HCT116 (cell line): Measurements from ENCODE around the gene DOK1. TPM values are rescaled to one million over a fixed set of nuclear protein-coding genes. Genes with fewer than 3 reads are reported as not detected.

Experiments used
- ATAC-seq: fragments of 200-7000 bp; cut with Tn5 transposase; 2 replicates; pipeline ENCODE4 v1.9.1; 2020; ENCODE audit warnings: mild to moderate bottlenecking, moderate library complexity
- BruUV-seq: library from RNA; stranded (reverse); fragments of 400-500 nt; replicated peaks from 2 replicates; lab custom pipeline; 2021; lab: Mats Ljungman, UMichigan
- CTCF ChIA-PET: fragments of 300-600 bp; sonication (Branson Sonifier 250); formaldehyde crosslinking; loops from one replicate; lab custom pipeline; 2021; ENCODE audit warnings: antibody characterized with exemption; lab: Charles Lee
- POLR2A ChIA-PET: fragments of 300-600, 350-600 bp; sonication (Branson Sonifier 250); formaldehyde crosslinking; loops from one replicate; lab custom pipeline; 2021; ENCODE audit warnings: antibody characterized with exemption; lab: Charles Lee
- RAD21 ChIA-PET, 2 experiments: fragments of 300-600 bp; sonication (Branson Sonifier 250); formaldehyde crosslinking; loops; one replicate each; lab custom pipeline; 2023; ENCODE audit warnings: low total read pairs in 2 of 2; ENCODE audit not compliant: uncharacterized antibody in 2 of 2, unreplicated experiment in 2 of 2, low non-redundant PET in 1 of 2; lab: Charles Lee
- DNase-seq: peaks from one replicate; pipeline ENCODE4 v3.0.0-alpha.2; 2010; ENCODE audit warnings: low read depth, low spot score
- H2AFZ ChIP-seq: fragments of 200-600 bp; shearing (Covaris generic), sonication (generic); 2 replicates; pipeline ENCODE4 v1.6.1; 2017; ENCODE audit warnings: low read depth, mixed run types, mixed read lengths, antibody characterized with exemption, low read length; ENCODE audit not compliant: poor library complexity, severe bottlenecking
- H3K27ac ChIP-seq: 2 replicates; pipeline ENCODE4 v1.5.1; 2012; ENCODE audit warnings: low read depth, low read length
- H3K27me3 ChIP-seq: fragments of 200-600 bp; sonication (generic); 2 replicates; pipeline ENCODE4 v1.6.1; 2016; ENCODE audit warnings: mixed run types, low read length, mixed read lengths; ENCODE audit not compliant: insufficient read depth
- H3K36me3 ChIP-seq, 2 experiments: fragments of 200-500 bp in 1 of 2; fragments of 200-600 bp in 1 of 2; sonication (Bioruptor generic) in 1 of 2; sonication (generic) in 1 of 2; 2 replicates each; pipeline versions ENCODE4 v1.5.1 to v1.6.1; 2014 to 2016; ENCODE audit warnings: low read length in 2 of 2, inconsistent platforms in 1 of 2, mixed read lengths in 1 of 2, mixed run types in 1 of 2; ENCODE audit not compliant: insufficient read depth in 2 of 2, control insufficient read depth in 1 of 2
- H3K4me1 ChIP-seq, 2 experiments: fragments of 200-600 bp in 1 of 2; sonication (generic) in 1 of 2; 2 replicates each; pipeline versions ENCODE4 v1.5.1 to v1.6.1; 2012 to 2017; ENCODE audit warnings: low read length in 2 of 2, inconsistent platforms in 1 of 2, mild to moderate bottlenecking in 1 of 2, mixed read lengths in 1 of 2, mixed run types in 1 of 2, moderate library complexity in 1 of 2; ENCODE audit not compliant: insufficient read depth in 2 of 2, control insufficient read depth in 1 of 2
- H3K4me2 ChIP-seq: fragments of 200-600 bp; sonication (generic); 2 replicates; pipeline ENCODE4 v1.6.1; 2017; ENCODE audit warnings: mixed run types, low read length, mixed read lengths
- H3K4me3 ChIP-seq, 2 experiments: fragments of 200-600 bp in 1 of 2; sonication (generic) in 1 of 2; replicated peaks in 1 of 2; 2 replicates each; pipeline ENCODE4 v1.5.1; 2011 to 2016; ENCODE audit warnings: low read length in 2 of 2, control low read depth in 1 of 2, low read depth in 1 of 2, mild to moderate bottlenecking in 1 of 2, mixed read lengths in 1 of 2, mixed run types in 1 of 2
- H3K79me2 ChIP-seq: fragments of 200-600 bp; sonication (generic); 2 replicates; pipeline ENCODE4 v1.6.1; 2017; ENCODE audit warnings: mild to moderate bottlenecking, mixed run types, low read length, moderate library complexity, mixed read lengths; ENCODE audit not compliant: insufficient read depth
- H3K9ac ChIP-seq: fragments of 200-600 bp; sonication (generic); 2 replicates; pipeline ENCODE4 v1.6.1; 2016; ENCODE audit warnings: low read length, mixed read lengths
- H3K9me2 ChIP-seq: fragments of 200-600 bp; sonication (generic), shearing (Covaris generic); 2 replicates; pipeline ENCODE4 v1.6.1; 2017; ENCODE audit warnings: mixed run types, mild to moderate bottlenecking, moderate library complexity; ENCODE audit not compliant: insufficient read depth
- H3K9me3 ChIP-seq, 2 experiments: fragments of 200-500 bp in 1 of 2; fragments of 200-600 bp in 1 of 2; sonication (Bioruptor generic) in 1 of 2; sonication (generic) in 1 of 2; 2 replicates each; pipeline ENCODE4 v1.6.1; 2014 to 2017; ENCODE audit warnings: low read length in 2 of 2, mixed read lengths in 2 of 2, inconsistent platforms in 1 of 2, low read depth in 1 of 2, mild to moderate bottlenecking in 1 of 2, mixed run types in 1 of 2, moderate library complexity in 1 of 2; ENCODE audit not compliant: control insufficient read depth in 1 of 2, insufficient read depth in 1 of 2
- H4K20me1 ChIP-seq: fragments of 200-600 bp; sonication (generic), shearing (Covaris generic); 2 replicates; pipeline ENCODE4 v1.6.1; 2017; ENCODE audit warnings: mixed run types, mild to moderate bottlenecking, moderate library complexity; ENCODE audit not compliant: insufficient read depth
- EGR1 ChIP-seq: IDR thresholded peaks from 2 replicates; pipeline ENCODE4 v1.6.1; 2012; ENCODE audit warnings: low read depth
- ELF1 ChIP-seq: IDR thresholded peaks from 2 replicates; pipeline ENCODE4 v1.6.1; 2012; ENCODE audit warnings: low read depth, borderline replicate concordance
- EZH2 ChIP-seq: fragments of 200-600 bp; sonication (generic); IDR thresholded peaks from 2 replicates; pipeline ENCODE4 v1.6.1; 2017; ENCODE audit warnings: antibody characterized with exemption, mixed run types
- FOSL1 ChIP-seq: IDR thresholded peaks from 2 replicates; pipeline ENCODE4 v1.6.1; 2012; ENCODE audit warnings: low read depth
- POLR2A ChIP-seq: IDR thresholded peaks from 2 replicates; pipeline ENCODE4 v1.7.0; 2011; ENCODE audit warnings: borderline replicate concordance; ENCODE audit not compliant: insufficient read depth, insufficient read length; ENCODE audit errors: extremely low read depth
- POLR2AphosphoS5 ChIP-seq: IDR thresholded peaks from 2 replicates; pipeline ENCODE4 v1.6.1; 2011; ENCODE audit warnings: mild to moderate bottlenecking, low read depth, low read length, moderate library complexity
- RAD21 ChIP-seq: IDR thresholded peaks from 2 replicates; pipeline ENCODE4 v1.6.1; 2012; ENCODE audit warnings: low read depth, mild to moderate bottlenecking
- SP1 ChIP-seq: IDR thresholded peaks from 2 replicates; pipeline ENCODE4 v1.6.1; 2012; ENCODE audit warnings: low read depth
- SRF ChIP-seq: IDR thresholded peaks from 2 replicates; pipeline ENCODE4 v1.6.1; 2012; ENCODE audit warnings: low read depth
- YY1 ChIP-seq: IDR thresholded peaks from 2 replicates; pipeline ENCODE4 v1.6.1; 2011; ENCODE audit warnings: low read length, low read depth, moderate library complexity, mild to moderate bottlenecking; ENCODE audit not compliant: insufficient replicate concordance; ENCODE audit errors: extremely low read depth
- intact Hi-C: fragments of 100-400 bp; cut with micrococcal nuclease; formaldehyde crosslinking; loops from 2 replicates; pipeline ENCODE4 v1.10.0; 2022
- total RNA-seq: library from RNA; stranded (reverse); gene quantifications from one replicate; pipeline ENCODE4 v1.2.1, GENCODE V29; 2021; ENCODE audit not compliant: unreplicated experiment
- TF ChIP-seq, protein P1 (sequence below): IDR thresholded peaks from 2 replicates; pipeline ENCODE4 v1.6.1; 2012; ENCODE audit warnings: low read depth

DOK1 gene
- total RNA-seq, 1 experiment from 2014 or later, result 18.8 TPM

DNA sequence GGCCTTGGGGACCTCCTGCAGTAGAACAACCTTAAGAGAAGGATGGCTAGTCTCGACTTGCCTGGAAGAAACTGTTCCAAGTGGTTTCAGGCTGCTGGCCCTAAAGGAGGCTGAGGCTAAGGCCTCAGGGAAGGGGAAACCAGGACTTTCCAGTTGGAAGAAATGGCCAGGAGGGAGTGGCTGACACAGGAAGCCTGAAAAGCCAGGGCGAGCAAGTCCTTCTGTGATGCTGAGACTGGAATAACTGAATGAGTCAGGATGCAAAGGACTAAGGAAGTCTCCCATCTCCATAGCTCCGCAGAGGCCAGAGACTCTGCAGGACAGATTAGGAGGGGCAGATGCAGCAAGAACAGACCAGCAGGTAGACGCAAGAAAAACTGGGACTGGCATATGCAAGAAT is 17.4 kb upstream of the DOK1 start:
- ChIA-PET CTCF (no interaction called here), RAD21 (no interaction called here), POLR2A (no interaction called here)
- no peaks in the 10 kb centered on the region for H3K79me2 ChIP-seq
- no peaks in the 10 kb centered on the region for H3K9me2 ChIP-seq
- H3K4me1 ChIP-seq, result no peaks in the 10 kb centered on the region
- no peak overlapping the region for H3K9ac ChIP-seq
- intact Hi-C loops, result no loop called here
- no peak overlapping the region for H3K27ac ChIP-seq
- no peak overlapping the region for H3K4me3 ChIP-seq
- H2AFZ ChIP-seq, result no peak overlapping the region
- H3K36me3 ChIP-seq, result no peaks in the 10 kb centered on the region; a peak in 1 of 4 replicates
- no peaks in the 10 kb centered on the region for H3K9me3 ChIP-seq
- H3K4me2 ChIP-seq, result no peak overlapping the region
- TF ChIP-seq YY1 (no peak), SRF (no peak), EGR1 (no peak), RAD21 (no peak), ELF1 (no peak), FOSL1 (no peak), POLR2AphosphoS5 (no peak)
- DNase-seq (no peak), ATAC-seq (no peak)
- BruUV-seq, result no TSS peak
- no peaks in the 10 kb centered on the region for H3K27me3 ChIP-seq
- H4K20me1 ChIP-seq, result no peaks in the 10 kb centered on the region

DNA sequence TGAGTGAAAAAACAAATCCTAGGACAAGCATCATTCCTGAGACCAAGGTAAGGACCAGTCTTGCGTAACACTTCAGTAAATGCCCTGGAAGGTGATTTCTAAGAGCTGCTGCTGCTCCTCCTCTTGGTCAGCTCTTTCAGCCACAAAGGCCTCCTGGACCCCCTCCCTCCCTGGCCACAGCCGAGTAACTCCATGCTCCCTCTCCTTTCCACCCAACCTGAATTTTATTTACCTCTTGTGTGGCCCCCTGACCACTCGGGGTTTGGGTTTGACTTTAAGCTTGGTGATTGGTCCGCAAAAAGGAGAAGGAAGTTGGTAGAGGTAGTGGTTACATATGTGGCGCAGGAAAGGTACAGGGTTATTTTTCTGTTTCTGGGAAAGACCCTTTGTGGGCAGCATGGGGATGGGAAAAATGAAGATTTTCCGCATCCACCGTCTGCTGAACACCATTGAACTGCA is 15.6 kb upstream of the DOK1 start:
- Histone ChIP-seq H3K9me2 (no peaks in the 10 kb centered on the region), H2AFZ (no peak overlapping the region), H4K20me1 (no peaks in the 10 kb centered on the region), H3K27ac (no peak overlapping the region), H3K9me3 (no peaks in the 10 kb centered on the region), H3K4me1 (no peaks in the 10 kb centered on the region; a peak in 1 of 4 replicates), H3K4me3 (no peak overlapping the region), H3K27me3 (no peaks in the 10 kb centered on the region), H3K4me2 (no peak overlapping the region)
- intact Hi-C loops, result no loop called here
- no peak for DNase-seq
- CTCF ChIA-PET, result no interaction called here
- ATAC-seq, result no peak
- RAD21 ChIA-PET, result no interaction called here
- BruUV-seq, result no TSS peak
- no peak for TF ChIP-seq YY1
- TF ChIP-seq EGR1, result no peak
- no peak for TF ChIP-seq EZH2
- TF ChIP-seq, protein P1, sequence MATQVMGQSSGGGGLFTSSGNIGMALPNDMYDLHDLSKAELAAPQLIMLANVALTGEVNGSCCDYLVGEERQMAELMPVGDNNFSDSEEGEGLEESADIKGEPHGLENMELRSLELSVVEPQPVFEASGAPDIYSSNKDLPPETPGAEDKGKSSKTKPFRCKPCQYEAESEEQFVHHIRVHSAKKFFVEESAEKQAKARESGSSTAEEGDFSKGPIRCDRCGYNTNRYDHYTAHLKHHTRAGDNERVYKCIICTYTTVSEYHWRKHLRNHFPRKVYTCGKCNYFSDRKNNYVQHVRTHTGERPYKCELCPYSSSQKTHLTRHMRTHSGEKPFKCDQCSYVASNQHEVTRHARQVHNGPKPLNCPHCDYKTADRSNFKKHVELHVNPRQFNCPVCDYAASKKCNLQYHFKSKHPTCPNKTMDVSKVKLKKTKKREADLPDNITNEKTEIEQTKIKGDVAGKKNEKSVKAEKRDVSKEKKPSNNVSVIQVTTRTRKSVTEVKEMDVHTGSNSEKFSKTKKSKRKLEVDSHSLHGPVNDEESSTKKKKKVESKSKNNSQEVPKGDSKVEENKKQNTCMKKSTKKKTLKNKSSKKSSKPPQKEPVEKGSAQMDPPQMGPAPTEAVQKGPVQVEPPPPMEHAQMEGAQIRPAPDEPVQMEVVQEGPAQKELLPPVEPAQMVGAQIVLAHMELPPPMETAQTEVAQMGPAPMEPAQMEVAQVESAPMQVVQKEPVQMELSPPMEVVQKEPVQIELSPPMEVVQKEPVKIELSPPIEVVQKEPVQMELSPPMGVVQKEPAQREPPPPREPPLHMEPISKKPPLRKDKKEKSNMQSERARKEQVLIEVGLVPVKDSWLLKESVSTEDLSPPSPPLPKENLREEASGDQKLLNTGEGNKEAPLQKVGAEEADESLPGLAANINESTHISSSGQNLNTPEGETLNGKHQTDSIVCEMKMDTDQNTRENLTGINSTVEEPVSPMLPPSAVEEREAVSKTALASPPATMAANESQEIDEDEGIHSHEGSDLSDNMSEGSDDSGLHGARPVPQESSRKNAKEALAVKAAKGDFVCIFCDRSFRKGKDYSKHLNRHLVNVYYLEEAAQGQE, result no peak
- no peak for TF ChIP-seq FOSL1
- no peak for TF ChIP-seq SP1
- no peak for TF ChIP-seq RAD21
- no peak for TF ChIP-seq POLR2A
- TF ChIP-seq, all 23 proteins: peak for 0
- Histone ChIP-seq H3K79me2 (no peaks in the 10 kb centered on the region), H3K36me3 (no peaks in the 10 kb centered on the region), H3K9ac (no peak overlapping the region)
- POLR2A ChIA-PET, result no interaction called here
